ENCODE measurements around the gene CDH18. TPM values are rescaled to one million over a fixed set of nuclear protein-coding genes. Genes with fewer than 3 reads are reported as not detected.
A peak's percentile ranks its signal among the peaks of the same experiment; 100 is the strongest.

CDH18 gene
- total and polyA plus RNA-seq, 5 donors: not detected

- Histone ChIP-seq H3K27ac (ENCODE audit: low read length) (no peak overlapping the region), H3K4me1 (ENCODE audit: control insufficient read depth, insufficient read depth, low read length) (no peaks in the 10 kb centered on the region), H3K9me3 (ENCODE audit: control insufficient read depth, low read length) (peaks cover 1% of the 10 kb centered on the region), H3K27me3 (ENCODE audit: control insufficient read depth, insufficient read depth) (no peaks in the 10 kb centered on the region), H3K4me3 (ENCODE audit: low read length) (no peak overlapping the region)
- ATAC-seq (no peak), DNase-seq (no peak)
- WGBS: 71% methylated on average over 3 of the region's 3 CpGs
- intact Hi-C loops (cut with DNase I): no loop called here
Measured at GRCh38 chr5:19928562-19929421, 59.2 kb downstream of the CDH18 start.

- no peaks in the 10 kb centered on the region for H3K4me1 ChIP-seq (ENCODE audit: control insufficient read depth, insufficient read depth, low read length)
- DNase-seq (no peak), ATAC-seq (no peak)
- 52% methylated on average over 3 of the region's 3 CpGs for WGBS
- intact Hi-C loops (cut with DNase I): no loop called here
- H3K27ac ChIP-seq (ENCODE audit: low read length): no peak overlapping the region
- H3K4me3 ChIP-seq (ENCODE audit: low read length): no peak overlapping the region
- no peaks in the 10 kb centered on the region for H3K27me3 ChIP-seq (ENCODE audit: control insufficient read depth, insufficient read depth)
- peaks cover 1% of the 10 kb centered on the region for H3K9me3 ChIP-seq (ENCODE audit: control insufficient read depth, low read length)
Measured at GRCh38 chr5:19927919-19928318, 60.1 kb downstream of the CDH18 start.

DNA sequence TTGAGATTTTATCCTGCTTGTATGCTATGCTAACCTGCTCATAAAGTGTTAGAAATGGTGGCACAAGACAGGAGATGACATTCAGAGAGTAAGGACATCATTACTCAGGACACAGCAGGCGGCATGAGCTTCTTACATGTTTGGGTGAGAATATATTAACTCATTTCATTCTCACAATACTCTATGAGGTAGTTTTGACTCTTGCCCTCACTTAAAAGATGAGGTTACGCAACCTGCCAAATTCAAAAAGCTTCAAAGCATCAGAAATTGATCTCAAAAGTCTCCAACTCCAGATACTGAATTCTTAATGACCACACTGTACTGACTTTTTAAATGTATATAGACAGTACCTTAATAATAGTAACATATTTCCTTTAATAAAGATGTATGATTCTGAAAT is 60.8 kb downstream of the CDH18 start:
- no peak for DNase-seq
- ATAC-seq: no peak
- Histone ChIP-seq H3K4me1 (ENCODE audit: control insufficient read depth, insufficient read depth, low read length) (no peaks in the 10 kb centered on the region), H3K27ac (ENCODE audit: low read length) (no peak overlapping the region), H3K9me3 (ENCODE audit: control insufficient read depth, low read length) (peaks cover 1% of the 10 kb centered on the region), H3K27me3 (ENCODE audit: control insufficient read depth, insufficient read depth) (no peaks in the 10 kb centered on the region), H3K4me3 (ENCODE audit: low read length) (no peak overlapping the region)
- WGBS: 58% methylated on average over 2 of the region's 2 CpGs
- intact Hi-C loops (cut with DNase I): no loop called here

GRCh38 chr5:19923742-19924141 is 64.3 kb downstream of the CDH18 start:
- ATAC-seq (no peak), DNase-seq (no peak)
- Histone ChIP-seq H3K27ac (ENCODE audit: low read length) (no peak overlapping the region), H3K9me3 (ENCODE audit: control insufficient read depth, low read length) (peaks cover 1% of the 10 kb centered on the region), H3K4me3 (ENCODE audit: low read length) (no peak overlapping the region), H3K27me3 (ENCODE audit: control insufficient read depth, insufficient read depth) (no peaks in the 10 kb centered on the region), H3K4me1 (ENCODE audit: control insufficient read depth, insufficient read depth, low read length) (no peaks in the 10 kb centered on the region)
- intact Hi-C loops (cut with DNase I): no loop called here
- WGBS: 81% methylated on average over 3 of the region's 3 CpGs

- Histone ChIP-seq H3K4me3 (ENCODE audit: low read length) (no peak overlapping the region), H3K9me3 (ENCODE audit: control insufficient read depth, low read length) (peaks cover 7% of the 10 kb centered on the region), H3K27me3 (ENCODE audit: control insufficient read depth, insufficient read depth) (no peaks in the 10 kb centered on the region), H3K4me1 (ENCODE audit: control insufficient read depth, insufficient read depth, low read length) (no peaks in the 10 kb centered on the region), H3K27ac (ENCODE audit: low read length) (no peak overlapping the region)
- intact Hi-C loops (cut with DNase I): no loop called here
- 90% methylated on average over 4 of the region's 4 CpGs for WGBS
- DNase-seq: no peak
- no peak for ATAC-seq
Measured at GRCh38 chr5:19920761-19921160, 67.2 kb downstream of the CDH18 start.

DNA sequence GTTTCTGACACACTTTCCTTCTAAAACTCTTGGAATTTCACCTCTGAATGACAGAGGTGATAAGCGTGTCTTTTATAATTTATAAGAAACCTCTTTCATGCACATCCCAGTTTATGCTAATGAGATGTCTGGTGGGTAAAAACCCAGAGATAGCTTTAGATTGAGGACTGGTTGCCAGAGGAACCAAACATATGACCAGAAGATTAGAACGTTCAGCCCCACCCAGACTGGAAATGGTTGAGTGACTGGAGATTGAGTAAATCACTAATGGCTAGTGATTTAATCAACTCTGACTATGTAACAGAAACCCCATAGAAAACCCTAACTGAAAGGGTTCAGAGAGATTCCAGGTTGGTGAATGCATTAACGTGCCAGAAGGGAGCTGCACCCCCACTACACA is 69.2 kb downstream of the CDH18 start:
- no peaks in the 10 kb centered on the region for H3K4me1 ChIP-seq (ENCODE audit: control insufficient read depth, insufficient read depth, low read length)
- peaks cover 5% of the 10 kb centered on the region for H3K9me3 ChIP-seq (ENCODE audit: control insufficient read depth, low read length)
- no peak overlapping the region for H3K27ac ChIP-seq (ENCODE audit: low read length)
- intact Hi-C loops (cut with DNase I): no loop called here
- no peak for DNase-seq
- ATAC-seq: no peak
- 61% methylated on average over 3 of the region's 3 CpGs for whole genome bisulfite sequencing
- H3K27me3 ChIP-seq (ENCODE audit: control insufficient read depth, insufficient read depth): no peaks in the 10 kb centered on the region
- H3K4me3 ChIP-seq (ENCODE audit: low read length): no peak overlapping the region

- Histone ChIP-seq H3K4me3 (ENCODE audit: low read length) (no peak overlapping the region), H3K9me3 (ENCODE audit: control insufficient read depth, low read length) (peaks cover 5% of the 10 kb centered on the region), H3K27ac (ENCODE audit: low read length) (no peak overlapping the region), H3K27me3 (ENCODE audit: control insufficient read depth, insufficient read depth) (no peaks in the 10 kb centered on the region), H3K4me1 (ENCODE audit: control insufficient read depth, insufficient read depth, low read length) (no peaks in the 10 kb centered on the region)
- ATAC-seq (no peak), DNase-seq (no peak)
- 77% methylated on average over 5 of the region's 5 CpGs for WGBS
- intact Hi-C loops (cut with DNase I): no loop called here
Measured at GRCh38 chr5:19917588-19918122, 70.3 kb downstream of the CDH18 start.

DNA sequence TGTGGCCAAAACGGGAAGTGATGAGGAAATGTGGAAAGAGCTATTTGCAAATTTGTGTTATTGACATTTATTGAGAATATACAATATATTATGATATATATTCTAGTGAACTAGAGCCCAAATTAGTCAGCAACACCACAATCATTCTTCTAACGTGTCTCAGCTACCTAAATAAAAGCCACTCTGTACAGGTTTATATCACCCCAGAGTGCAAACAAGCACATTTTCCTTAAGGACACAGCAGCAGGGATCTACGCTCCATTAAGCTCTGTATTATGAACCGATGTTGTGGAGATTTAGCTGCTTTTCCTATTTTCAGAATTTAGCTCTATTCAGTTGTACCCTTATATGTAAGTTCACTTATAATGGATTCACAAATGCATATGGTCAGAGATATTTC is 77.9 kb downstream of the CDH18 start:
- H3K9me3 ChIP-seq (ENCODE audit: control insufficient read depth, low read length): no peaks in the 10 kb centered on the region

DNA sequence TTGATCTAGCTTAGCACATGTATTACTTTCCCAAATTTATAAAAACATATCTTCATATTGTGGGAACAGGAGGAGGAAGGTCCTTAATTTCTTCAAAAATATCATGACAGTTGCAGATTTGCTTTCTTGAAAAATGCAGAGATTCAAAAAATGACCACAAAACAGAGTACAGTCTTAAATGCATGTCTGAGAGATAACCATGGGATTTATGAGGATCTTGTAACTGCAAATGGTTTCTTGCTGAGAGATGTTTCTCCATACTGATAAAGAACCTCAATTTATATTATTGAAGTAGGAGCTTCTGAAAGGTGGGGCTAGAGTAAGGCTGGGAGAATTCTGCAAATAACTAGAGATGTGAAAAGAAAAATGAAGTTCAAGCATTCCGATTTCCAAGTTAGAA is 83.2 kb downstream of the CDH18 start:
- Histone ChIP-seq H3K4me1 (ENCODE audit: control insufficient read depth, insufficient read depth, low read length) (no peaks in the 10 kb centered on the region), H3K4me3 (ENCODE audit: low read length) (no peak overlapping the region), H3K27me3 (ENCODE audit: control insufficient read depth, insufficient read depth) (no peaks in the 10 kb centered on the region), H3K27ac (ENCODE audit: low read length) (no peak overlapping the region), H3K9me3 (ENCODE audit: control insufficient read depth, low read length) (peaks cover 4% of the 10 kb centered on the region)
- 0% methylated on average over 1 of the region's 1 CpG for WGBS
- intact Hi-C loops (cut with DNase I): no loop called here
- no peak for ATAC-seq
- DNase-seq: no peak

More for the DNA sequence above, 77.9 kb downstream of the CDH18 start:
- no peak for ATAC-seq
- DNase-seq: no peak
- H3K27ac ChIP-seq (ENCODE audit: low read length): no peak overlapping the region
- intact Hi-C loops (cut with DNase I): no loop called here
- H3K27me3 ChIP-seq (ENCODE audit: control insufficient read depth, insufficient read depth): no peaks in the 10 kb centered on the region
- no peaks in the 10 kb centered on the region for H3K4me1 ChIP-seq (ENCODE audit: control insufficient read depth, insufficient read depth, low read length)
- no peak overlapping the region for H3K4me3 ChIP-seq (ENCODE audit: low read length)
- 73% methylated on average over 4 of the region's 4 CpGs for WGBS

DNA sequence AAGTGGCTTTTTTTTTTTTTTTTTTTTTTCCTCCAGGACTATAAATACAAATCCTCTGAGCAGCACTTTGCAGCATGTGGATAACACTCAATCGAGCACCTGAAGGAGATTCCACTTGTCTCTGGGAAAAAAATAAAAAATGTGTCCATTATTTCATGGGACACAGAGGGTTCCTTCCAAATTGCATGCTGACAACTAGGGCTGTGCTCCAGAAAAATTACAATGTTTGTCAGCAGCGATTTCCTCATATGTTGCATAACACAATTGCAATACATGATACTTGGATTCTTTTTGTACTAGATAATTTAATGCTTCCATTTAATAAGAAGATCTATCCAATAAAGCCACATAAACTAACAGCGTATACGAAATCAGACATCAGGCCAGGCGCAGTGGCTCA is 84.4 kb downstream of the CDH18 start:
- 73% methylated on average over 5 of the region's 5 CpGs for WGBS
- no peak overlapping the region for H3K4me3 ChIP-seq (ENCODE audit: low read length)

DNA sequence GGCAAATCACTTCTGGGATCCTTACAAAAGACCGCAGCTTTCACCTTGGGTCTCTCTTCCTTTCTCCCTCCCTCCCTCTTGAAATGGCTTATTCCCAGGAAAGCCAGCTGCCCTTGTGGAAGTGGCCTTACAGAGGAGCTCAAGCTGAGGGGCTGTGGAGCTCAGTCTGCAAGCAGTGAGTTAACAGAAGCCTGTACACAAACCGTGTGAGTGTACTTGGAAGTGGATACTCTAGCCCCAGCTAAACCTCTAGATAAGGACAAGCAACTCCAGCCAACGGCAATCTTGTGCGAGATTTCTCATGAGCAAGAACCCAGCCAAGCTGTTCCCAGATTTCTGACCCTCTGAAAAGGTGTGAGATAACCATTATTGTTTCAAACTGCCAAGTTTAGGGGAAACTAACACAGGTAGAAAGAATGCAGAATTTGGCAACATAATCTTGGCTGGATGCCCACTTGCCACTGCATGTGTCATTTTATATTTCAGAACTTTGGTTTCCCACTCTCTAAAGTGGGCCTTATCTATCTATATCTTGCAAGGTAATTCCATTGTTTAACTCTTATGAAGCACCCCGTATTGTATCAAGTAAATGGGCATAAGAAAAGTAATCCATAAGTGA is 85.6 kb downstream of the CDH18 start:
- Histone ChIP-seq H3K27ac (ENCODE audit: low read length) (no peak overlapping the region), H3K4me3 (ENCODE audit: low read length) (no peak overlapping the region), H3K4me1 (ENCODE audit: control insufficient read depth, insufficient read depth, low read length) (no peaks in the 10 kb centered on the region), H3K9me3 (ENCODE audit: control insufficient read depth, low read length) (peaks cover 4% of the 10 kb centered on the region), H3K27me3 (ENCODE audit: control insufficient read depth, insufficient read depth) (no peaks in the 10 kb centered on the region)
- WGBS: 34% methylated on average over 5 of the region's 5 CpGs
- intact Hi-C loops (cut with DNase I): no loop called here
- DNase-seq: peak in 2 of 3 donors; percentile 8 to 28
- peak in 1 of 2 donors; percentile 60 for ATAC-seq

More for the DNA sequence above, 84.4 kb downstream of the CDH18 start:
- Histone ChIP-seq H3K9me3 (ENCODE audit: control insufficient read depth, low read length) (peaks cover 4% of the 10 kb centered on the region), H3K27me3 (ENCODE audit: control insufficient read depth, insufficient read depth) (no peaks in the 10 kb centered on the region), H3K4me1 (ENCODE audit: control insufficient read depth, insufficient read depth, low read length) (no peaks in the 10 kb centered on the region), H3K27ac (ENCODE audit: low read length) (no peak overlapping the region)
- intact Hi-C loops (cut with DNase I): no loop called here
- ATAC-seq (no peak), DNase-seq (no peak)
